A673 (cell line): ENCODE data around the gene C2orf72.

Experiments used
- CTCF ChIP-seq: fragments of 300-800, 200-600 bp; sonication (generic); conservative IDR thresholded peaks from 2 replicates; pipeline ENCODE4 v1.5.1; 2017; ENCODE audit warnings: low read depth, mild to moderate bottlenecking, antibody characterized with exemption, low read length, moderate library complexity, mixed read lengths
- EZH2 ChIP-seq: fragments of 200-600 bp; sonication (generic); IDR thresholded peaks from 2 replicates; pipeline ENCODE4 v1.6.1; 2017; ENCODE audit warnings: borderline replicate concordance, low read depth, mild to moderate bottlenecking, mixed read lengths, antibody characterized with exemption, low read length; ENCODE audit not compliant: poor library complexity, severe bottlenecking

- TF ChIP-seq EZH2 (no peak), CTCF (no peak)
Observed at GRCh38 chr2:231049286-231050017, 12.1 kb downstream of the C2orf72 start.
